Measurements from ENCODE around the gene NCAPG2.
A peak's percentile ranks its signal among the peaks of the same experiment; 100 is the strongest.

Gene NCAPG2

GRCh38 chr7:158620418-158620817, 84.2 kb downstream of the NCAPG2 start:
- ChIA-PET POLR2A (interaction anchor here (1.1 kb wide), 1 partner anchor 12 kb away, joined by 4 read pairs; no protein-coding TSS in a partner anchor), CTCF (no interaction called here)
- TF ChIP-seq ZNF384 (IDR thresholded peaks at IDR 0.05): no peak
- no peak for TF ChIP-seq HDGF (IDR thresholded peaks at IDR 0.05; ENCODE audit: borderline replicate concordance)
- TF ChIP-seq FOXM1 (IDR thresholded peaks at IDR 0.05; ENCODE audit: borderline replicate concordance): no peak
- no peak for TF ChIP-seq BHLHE40 (IDR thresholded peaks at IDR 0.05; ENCODE audit: borderline replicate concordance)
- TF ChIP-seq SUZ12 (IDR thresholded peaks at IDR 0.05): no peak
- TF ChIP-seq NFRKB (IDR thresholded peaks at IDR 0.05): no peak
- TF ChIP-seq ARNT (IDR thresholded peaks at IDR 0.05): no peak
- no peak for TF ChIP-seq FOXK2 (IDR thresholded peaks at IDR 0.05)
- DNase-seq (ENCODE audit: extremely low spot score): no peak

- ChIA-PET POLR2A (no interaction called here), CTCF (no interaction called here)
- DNase-seq (ENCODE audit: extremely low spot score): no peak
- no peak for TF ChIP-seq ZNF384 (IDR thresholded peaks at IDR 0.05)
- TF ChIP-seq ARNT (IDR thresholded peaks at IDR 0.05): no peak
- TF ChIP-seq LEF1 (IDR thresholded peaks at IDR 0.05; ENCODE audit: borderline replicate concordance): no peak
- no peak for TF ChIP-seq FOXK2 (IDR thresholded peaks at IDR 0.05)
- no peak for TF ChIP-seq FOXA1 (IDR thresholded peaks at IDR 0.05)
- no peak for TF ChIP-seq CTBP1 (IDR thresholded peaks at IDR 0.05; ENCODE audit: borderline replicate concordance)
- no peak for TF ChIP-seq TARDBP (IDR thresholded peaks at IDR 0.05)
Measured at GRCh38 chr7:158618745-158619140, 85.9 kb downstream of the NCAPG2 start.

- TF ChIP-seq TARDBP (IDR thresholded peaks at IDR 0.05) (no peak), NFRKB (IDR thresholded peaks at IDR 0.05) (no peak), FOXA1 (IDR thresholded peaks at IDR 0.05) (no peak), L3MBTL2 (conservative IDR thresholded peaks at IDR 0.05) (no peak), CTBP1 (IDR thresholded peaks at IDR 0.05; ENCODE audit: borderline replicate concordance) (no peak), ARNT (IDR thresholded peaks at IDR 0.05) (no peak), ELF4 (IDR thresholded peaks at IDR 0.05) (no peak)
- DNase-seq (ENCODE audit: extremely low spot score): no peak
Measured at GRCh38 chr7:158617737-158618128, 86.9 kb downstream of the NCAPG2 start.

GRCh38 chr7:158616050-158616449, 88.6 kb downstream of the NCAPG2 start:
- CTCF ChIA-PET: no interaction called here
- TF ChIP-seq SUZ12 (IDR thresholded peaks at IDR 0.05) (no peak), ARNT (IDR thresholded peaks at IDR 0.05) (no peak), FOXK2 (IDR thresholded peaks at IDR 0.05) (no peak), HDGF (IDR thresholded peaks at IDR 0.05; ENCODE audit: borderline replicate concordance) (no peak), L3MBTL2 (conservative IDR thresholded peaks at IDR 0.05) (no peak), FOXM1 (IDR thresholded peaks at IDR 0.05; ENCODE audit: borderline replicate concordance) (no peak), CTBP1 (IDR thresholded peaks at IDR 0.05; ENCODE audit: borderline replicate concordance) (peak; percentile 40; the same call in 1 of the 2 replicates), TARDBP (IDR thresholded peaks at IDR 0.05) (no peak), PKNOX1 (IDR thresholded peaks at IDR 0.05) (peak; percentile 95), ZNF384 (IDR thresholded peaks at IDR 0.05) (no peak)
- POLR2A ChIA-PET: no interaction called here
- peak; percentile 51 for DNase-seq (ENCODE audit: extremely low spot score)

More at GRCh38 chr7:158617737-158618128, 86.9 kb downstream of the NCAPG2 start:
- POLR2A ChIA-PET: interaction anchor here (0.6 kb wide), 1 partner anchor 436 kb away, joined by 3 read pairs; no protein-coding TSS in a partner anchor
- CTCF ChIA-PET: no interaction called here

- TF ChIP-seq BHLHE40 (IDR thresholded peaks at IDR 0.05; ENCODE audit: borderline replicate concordance): no peak
- TF ChIP-seq TARDBP (IDR thresholded peaks at IDR 0.05): no peak
- no peak for TF ChIP-seq PKNOX1 (IDR thresholded peaks at IDR 0.05)
- TF ChIP-seq SUZ12 (IDR thresholded peaks at IDR 0.05): no peak
- TF ChIP-seq SP1 (IDR thresholded peaks at IDR 0.05): no peak
- TF ChIP-seq FOXA1 (IDR thresholded peaks at IDR 0.05): no peak
- no peak for TF ChIP-seq NFRKB (IDR thresholded peaks at IDR 0.05)
- TF ChIP-seq LEF1 (IDR thresholded peaks at IDR 0.05; ENCODE audit: borderline replicate concordance): no peak
- TF ChIP-seq L3MBTL2 (conservative IDR thresholded peaks at IDR 0.05): no peak
- TF ChIP-seq ELF4 (IDR thresholded peaks at IDR 0.05): no peak
- DNase-seq (ENCODE audit: extremely low spot score): no peak
- ChIA-PET POLR2A (no interaction called here), CTCF (no interaction called here)
Measured at GRCh38 chr7:158614700-158615099, 89.9 kb downstream of the NCAPG2 start.

GRCh38 chr7:158613481-158613880, 91.1 kb downstream of the NCAPG2 start:
- POLR2A ChIA-PET: no interaction called here
- TF ChIP-seq HDGF (IDR thresholded peaks at IDR 0.05; ENCODE audit: borderline replicate concordance) (no peak), ZNF384 (IDR thresholded peaks at IDR 0.05) (no peak), BHLHE40 (IDR thresholded peaks at IDR 0.05; ENCODE audit: borderline replicate concordance) (no peak), FOXM1 (IDR thresholded peaks at IDR 0.05; ENCODE audit: borderline replicate concordance) (no peak), ELF4 (IDR thresholded peaks at IDR 0.05) (no peak), FOXK2 (IDR thresholded peaks at IDR 0.05) (no peak), NFRKB (IDR thresholded peaks at IDR 0.05) (no peak), FOXA1 (IDR thresholded peaks at IDR 0.05) (no peak), SP1 (IDR thresholded peaks at IDR 0.05) (no peak), CTBP1 (IDR thresholded peaks at IDR 0.05; ENCODE audit: borderline replicate concordance) (no peak), L3MBTL2 (conservative IDR thresholded peaks at IDR 0.05) (no peak), LEF1 (IDR thresholded peaks at IDR 0.05; ENCODE audit: borderline replicate concordance) (no peak), TARDBP (IDR thresholded peaks at IDR 0.05) (no peak), PKNOX1 (IDR thresholded peaks at IDR 0.05) (no peak)
- CTCF ChIA-PET: no interaction called here
- DNase-seq (ENCODE audit: extremely low spot score): no peak

- TF ChIP-seq HDGF (IDR thresholded peaks at IDR 0.05; ENCODE audit: borderline replicate concordance) (no peak), TARDBP (IDR thresholded peaks at IDR 0.05) (no peak), CTBP1 (IDR thresholded peaks at IDR 0.05; ENCODE audit: borderline replicate concordance) (no peak), ELF4 (IDR thresholded peaks at IDR 0.05) (no peak), ZNF384 (IDR thresholded peaks at IDR 0.05) (no peak), FOXA1 (IDR thresholded peaks at IDR 0.05) (no peak)
- CTCF ChIA-PET: no interaction called here
- POLR2A ChIA-PET: no interaction called here
- DNase-seq (ENCODE audit: extremely low spot score): no peak
Measured at GRCh38 chr7:158612546-158612945, 92.1 kb downstream of the NCAPG2 start.

Measured in HEK293T (cell line).